Measurements from ENCODE around the gene MTHFD1. TPM values are rescaled to one million over a fixed set of nuclear protein-coding genes. Genes with fewer than 3 reads are reported as not detected.

MTHFD1 gene
- 100 to 1,000 TPM; 247 to 256 TPM for total RNA-seq
- polyA plus RNA-seq = 41.1 TPM

- peak; percentile 93 to 98 (median 95) for DNase-seq
- Histone ChIP-seq H3K27me3 (ENCODE audit: insufficient read depth, low read length, poor library complexity, severe bottlenecking) (no peaks in the 10 kb centered on the region), H3K4me3 (ENCODE audit: low read length) (peak within 1 kb of the TSS; percentile 96), H3K27ac (ENCODE audit: low read depth, low read length) (peak within 1 kb of the TSS; percentile 65), H3K9me3 (ENCODE audit: low read length) (no peaks in the 10 kb centered on the region), H3K36me3 (ENCODE audit: insufficient read depth, low read length) (no peaks in the 10 kb centered on the region), H3K4me1 (ENCODE audit: insufficient read depth, low read length) (peaks cover 18% of the 10 kb centered on the region)
- H3K27me3 Mint-ChIP-seq = peaks cover 0 to 1% of the 10 kb centered on the region in 2 donors
- H3K27ac Mint-ChIP-seq = peak within 1 kb of the TSS; percentile 76 to 97 (median 93)
- peaks cover 34 to 55% (median 53%) of the 10 kb centered on the region in 3 donors for H3K4me1 Mint-ChIP-seq
- peak within 1 kb of the TSS; percentile 93 to 97 (median 94) for H3K4me3 Mint-ChIP-seq
- H3K9me3 Mint-ChIP-seq = peaks cover 0 to 2% (median 0%) of the 10 kb centered on the region in 5 donors
- peaks cover 0 to 13% (median 12%) of the 10 kb centered on the region in 3 donors for H3K36me3 Mint-ChIP-seq
- ChIA-PET CTCF (interaction anchor here (0.6 to 1.6 kb wide), 8 partner anchors 9 to 152 kb away, joined by 3 to 7 read pairs (median 4); partner anchors contain the start of gene ZBTB1), POLR2A (interaction anchor here (0.6 to 1.8 kb wide), 7 partner anchors 44 to 509 kb away, joined by 3 to 12 read pairs (median 4); partner anchors contain the start of genes HSPA2 and ZBTB1)
Measured at GRCh38 chr14:64387782-64388532, at the start of gene MTHFD1. TSS of gene MTHFD1 (plus strand) at chr14:64388353. CDS start at chr14:64388428, 75 bp downstream.

- Histone ChIP-seq H3K4me3 (ENCODE audit: low read length) (peak overlapping the region; percentile 85), H3K4me1 (ENCODE audit: insufficient read depth, low read length) (peaks cover 14% of the 10 kb centered on the region), H3K27ac (ENCODE audit: low read depth, low read length) (peak overlapping the region; percentile 36), H3K9me3 (ENCODE audit: low read length) (no peaks in the 10 kb centered on the region), H3K27me3 (ENCODE audit: insufficient read depth, low read length, poor library complexity, severe bottlenecking) (no peaks in the 10 kb centered on the region), H3K36me3 (ENCODE audit: insufficient read depth, low read length) (no peaks in the 10 kb centered on the region)
- Mint-ChIP-seq H3K36me3 (peaks cover 3 to 12% (median 3%) of the 10 kb centered on the region in 3 donors), H3K27me3 (peaks cover 0 to 3% of the 10 kb centered on the region in 2 donors), H3K9me3 (peaks cover 3 to 8% (median 5%) of the 10 kb centered on the region in 5 donors), H3K4me1 (peaks cover 16 to 22% (median 21%) of the 10 kb centered on the region in 3 donors), H3K4me3 (peak overlapping the region; percentile 88 to 99 (median 91)), H3K27ac (peak overlapping the region; percentile 62 to 95 (median 91))
- ChIA-PET CTCF (interaction anchor here (1.3 kb wide), 1 partner anchor 298 kb away, joined by 5 read pairs; no protein-coding TSS in a partner anchor), POLR2A (interaction anchor here (0.5 to 1.4 kb wide), 4 partner anchors 49 to 205 kb away, joined by 3 to 4 read pairs (median 4); partner anchors contain the start of genes MTHFD1 and ZBTB1)
- peak; percentile 74 to 89 (median 83) for DNase-seq
Measured at GRCh38 chr14:64338616-64339316, 49.4 kb upstream of the MTHFD1 start.

- no peak overlapping the region for H3K27ac ChIP-seq (ENCODE audit: low read depth, low read length)
- H3K9me3 ChIP-seq (ENCODE audit: low read length) = no peaks in the 10 kb centered on the region
- ChIA-PET CTCF (interaction anchor here (5.6 kb wide), 1 partner anchor 139 kb away, joined by 25 read pairs; no protein-coding TSS in a partner anchor), POLR2A (no interaction called here)
- no peak overlapping the region for H3K4me3 ChIP-seq (ENCODE audit: low read length)
- Mint-ChIP-seq H3K4me1 (peaks cover 16 to 22% (median 21%) of the 10 kb centered on the region in 3 donors), H3K4me3 (peak overlapping the region in 5 of 7 donors; percentile 3 to 81 (median 45)), H3K27ac (peak overlapping the region in 2 of 8 donors; percentile 56 to 66), H3K27me3 (peaks cover 0 to 5% of the 10 kb centered on the region in 2 donors), H3K36me3 (peaks cover 3 to 12% (median 3%) of the 10 kb centered on the region in 3 donors), H3K9me3 (peaks cover 3 to 8% (median 5%) of the 10 kb centered on the region in 5 donors)
- H3K36me3 ChIP-seq (ENCODE audit: insufficient read depth, low read length) = no peaks in the 10 kb centered on the region
- no peaks in the 10 kb centered on the region for H3K27me3 ChIP-seq (ENCODE audit: insufficient read depth, low read length, poor library complexity, severe bottlenecking)
- no peak for DNase-seq
- peaks cover 14% of the 10 kb centered on the region for H3K4me1 ChIP-seq (ENCODE audit: insufficient read depth, low read length)
Measured at GRCh38 chr14:64340560-64341196, 47.5 kb upstream of the MTHFD1 start.

- POLR2A ChIA-PET = no interaction called here
- Mint-ChIP-seq H3K27ac (no peak overlapping the region), H3K36me3 (peaks cover 0 to 7% (median 0%) of the 10 kb centered on the region in 3 donors), H3K27me3 (peaks cover 0 to 4% of the 10 kb centered on the region in 2 donors), H3K9me3 (no peaks in the 10 kb centered on the region), H3K4me3 (no peak overlapping the region), H3K4me1 (no peaks in the 10 kb centered on the region)
- Histone ChIP-seq H3K27ac (ENCODE audit: low read depth, low read length) (no peak overlapping the region), H3K4me3 (ENCODE audit: low read length) (no peak overlapping the region), H3K9me3 (ENCODE audit: low read length) (no peaks in the 10 kb centered on the region), H3K36me3 (ENCODE audit: insufficient read depth, low read length) (no peaks in the 10 kb centered on the region), H3K4me1 (ENCODE audit: insufficient read depth, low read length) (no peaks in the 10 kb centered on the region), H3K27me3 (ENCODE audit: insufficient read depth, low read length, poor library complexity, severe bottlenecking) (no peaks in the 10 kb centered on the region)
- CTCF ChIA-PET = interaction anchor here (1.5 kb wide), 1 partner anchor 289 kb away, joined by 5 read pairs; no protein-coding TSS in a partner anchor
- no peak for DNase-seq
Measured at GRCh38 chr14:64347748-64348147, 40.4 kb upstream of the MTHFD1 start.

- Histone ChIP-seq H3K9me3 (ENCODE audit: low read length) (no peaks in the 10 kb centered on the region), H3K4me3 (ENCODE audit: low read length) (no peak overlapping the region), H3K36me3 (ENCODE audit: insufficient read depth, low read length) (no peaks in the 10 kb centered on the region), H3K27me3 (ENCODE audit: insufficient read depth, low read length, poor library complexity, severe bottlenecking) (no peaks in the 10 kb centered on the region), H3K27ac (ENCODE audit: low read depth, low read length) (no peak overlapping the region), H3K4me1 (ENCODE audit: insufficient read depth, low read length) (no peaks in the 10 kb centered on the region)
- ChIA-PET CTCF (no interaction called here), POLR2A (no interaction called here)
- Mint-ChIP-seq H3K27me3 (peaks cover 0 to 2% of the 10 kb centered on the region in 2 donors), H3K27ac (peak overlapping the region in 1 of 8 donors; percentile 0), H3K36me3 (peaks cover 0 to 9% (median 0%) of the 10 kb centered on the region in 3 donors), H3K9me3 (no peaks in the 10 kb centered on the region), H3K4me3 (no peak overlapping the region), H3K4me1 (no peaks in the 10 kb centered on the region)
- DNase-seq = no peak
Measured at GRCh38 chr14:64349741-64350490, 38.2 kb upstream of the MTHFD1 start.

GRCh38 chr14:64363265-64363846, 24.8 kb upstream of the MTHFD1 start:
- CTCF ChIA-PET = interaction anchor here (1.2 kb wide), 1 partner anchor 274 kb away, joined by 3 read pairs; no protein-coding TSS in a partner anchor
- Histone ChIP-seq H3K36me3 (ENCODE audit: insufficient read depth, low read length) (no peaks in the 10 kb centered on the region), H3K4me1 (ENCODE audit: insufficient read depth, low read length) (no peaks in the 10 kb centered on the region), H3K4me3 (ENCODE audit: low read length) (no peak overlapping the region), H3K27me3 (ENCODE audit: insufficient read depth, low read length, poor library complexity, severe bottlenecking) (no peaks in the 10 kb centered on the region), H3K9me3 (ENCODE audit: low read length) (no peaks in the 10 kb centered on the region), H3K27ac (ENCODE audit: low read depth, low read length) (no peak overlapping the region)
- POLR2A ChIA-PET = no interaction called here
- Mint-ChIP-seq H3K36me3 (peaks cover 0 to 1% (median 0%) of the 10 kb centered on the region in 3 donors), H3K9me3 (no peaks in the 10 kb centered on the region), H3K27ac (no peak overlapping the region), H3K4me3 (no peak overlapping the region), H3K4me1 (no peaks in the 10 kb centered on the region), H3K27me3 (no peaks in the 10 kb centered on the region)
- DNase-seq = no peak

GRCh38 chr14:64364907-64365306, 23.2 kb upstream of the MTHFD1 start:
- H3K36me3 Mint-ChIP-seq = peaks cover 0 to 1% (median 0%) of the 10 kb centered on the region in 3 donors
- no peak for DNase-seq
- CTCF ChIA-PET = no interaction called here
- Histone ChIP-seq H3K9me3 (ENCODE audit: low read length) (no peaks in the 10 kb centered on the region), H3K4me3 (ENCODE audit: low read length) (no peak overlapping the region), H3K27me3 (ENCODE audit: insufficient read depth, low read length, poor library complexity, severe bottlenecking) (no peaks in the 10 kb centered on the region), H3K36me3 (ENCODE audit: insufficient read depth, low read length) (no peaks in the 10 kb centered on the region), H3K27ac (ENCODE audit: low read depth, low read length) (no peak overlapping the region), H3K4me1 (ENCODE audit: insufficient read depth, low read length) (no peaks in the 10 kb centered on the region)
- H3K27ac Mint-ChIP-seq = no peak overlapping the region
- no peaks in the 10 kb centered on the region for H3K9me3 Mint-ChIP-seq
- POLR2A ChIA-PET = no interaction called here
- H3K4me3 Mint-ChIP-seq = no peak overlapping the region
- no peaks in the 10 kb centered on the region for H3K4me1 Mint-ChIP-seq
- H3K27me3 Mint-ChIP-seq = no peaks in the 10 kb centered on the region

Data from CD8-positive, alpha-beta memory T cell (primary cell).